SK-N-SH (cell line): Measurements from ENCODE around the gene PEX14. TPM values are rescaled to one million over a fixed set of nuclear protein-coding genes. Genes with fewer than 3 reads are reported as not detected.

Experiments
- CTCF ChIA-PET: fragments of 300-600, 350-600 bp; formaldehyde crosslinking; extraction: SDS; loops from one replicate; lab custom pipeline; 2021; lab: Yijun Ruan, JAX
- POLR2A ChIA-PET: fragments of 350-600 bp; sonication (Branson Sonifier 250); formaldehyde crosslinking; extraction: SDS; loops from one replicate; lab custom pipeline; 2020; ENCODE audit warnings: antibody characterized with exemption, inconsistent platforms; lab: Yijun Ruan, JAX
- DNase-seq: peaks from one replicate; pipeline ENCODE4 v3.0.0; 2012
- H2AFZ ChIP-seq: fragments of 200-600 bp; sonication (generic); 2 replicates; pipeline ENCODE4 v1.8.1; 2016; ENCODE audit warnings: antibody characterized with exemption, mild to moderate bottlenecking, low read depth
- H3F3A ChIP-seq: fragments of 200-600 bp; sonication (generic); replicated peaks from 2 replicates; pipeline ENCODE3; 2016; ENCODE audit warnings: antibody characterized with exemption, mild to moderate bottlenecking; ENCODE audit not compliant: insufficient read depth
- H3K27ac ChIP-seq, 2 experiments: fragments of 200-500 bp in 1 of 2; fragments of 200-600 bp in 1 of 2; sonication (Bioruptor generic) in 1 of 2; sonication (generic), shearing (Covaris generic) in 1 of 2; 2 replicates each; pipeline versions ENCODE4 v1.5.1 to v1.6.1; 2014 to 2016; ENCODE audit warnings: low read depth in 2 of 2, inconsistent platforms in 1 of 2, low read length in 1 of 2, mild to moderate bottlenecking in 1 of 2, mixed read lengths in 1 of 2
- H3K27me3 ChIP-seq: fragments of 200-600 bp; sonication (generic), shearing (Covaris generic); 2 replicates; pipeline ENCODE4 v1.6.1; 2016; ENCODE audit warnings: mixed run types; ENCODE audit not compliant: insufficient read depth
- H3K36me3 ChIP-seq, 2 experiments: fragments of 200-500 bp in 1 of 2; fragments of 200-600 bp in 1 of 2; sonication (Bioruptor generic) in 1 of 2; sonication (generic) in 1 of 2; replicated peaks in 1 of 2; 2 replicates each; pipeline versions ENCODE3 to v1.5.1; 2014 to 2016; ENCODE audit warnings: low read length in 1 of 2, mild to moderate bottlenecking in 1 of 2; ENCODE audit not compliant: insufficient read depth in 2 of 2, control insufficient read depth in 1 of 2
- H3K4me1 ChIP-seq, 2 experiments: fragments of 200-500 bp in 1 of 2; fragments of 200-600 bp in 1 of 2; sonication (Bioruptor generic) in 1 of 2; sonication (generic), shearing (Covaris generic) in 1 of 2; 2 replicates each; pipeline versions ENCODE4 v1.5.1 to v1.6.1; 2014 to 2016; ENCODE audit warnings: low read depth in 1 of 2, low read length in 1 of 2, mixed run types in 1 of 2; ENCODE audit not compliant: insufficient read depth in 2 of 2, control insufficient read depth in 1 of 2
- H3K4me2 ChIP-seq: fragments of 200-600 bp; sonication (generic), shearing (Covaris generic); 2 replicates; pipeline ENCODE4 v1.6.1; 2017; ENCODE audit warnings: mixed run types
- H3K4me3 ChIP-seq, 2 experiments: fragments of 200-500 bp in 1 of 2; fragments of 200-600 bp in 1 of 2; sonication (Bioruptor generic) in 1 of 2; sonication (generic), shearing (Covaris generic) in 1 of 2; 2 replicates each; pipeline versions ENCODE4 v1.5.1 to v1.8.1; 2014 to 2016; ENCODE audit warnings: low read depth in 2 of 2, inconsistent platforms in 1 of 2, low read length in 1 of 2, mild to moderate bottlenecking in 1 of 2, mixed read lengths in 1 of 2, moderate library complexity in 1 of 2
- H3K79me2 ChIP-seq: fragments of 200-600 bp; sonication (generic); 2 replicates; pipeline ENCODE4 v1.8.1; 2017; ENCODE audit warnings: mild to moderate bottlenecking; ENCODE audit not compliant: insufficient read depth
- H3K9ac ChIP-seq: fragments of 200-600 bp; sonication (generic); 2 replicates; pipeline ENCODE4 v1.6.1; 2017; ENCODE audit warnings: mixed run types
- H3K9me2 ChIP-seq: fragments of 200-600 bp; sonication (generic); 2 replicates; pipeline ENCODE4 v1.6.1; 2017; ENCODE audit warnings: mixed run types
- H3K9me3 ChIP-seq: fragments of 200-600 bp; sonication (generic); 2 replicates; pipeline ENCODE4 v1.6.1; 2017; ENCODE audit warnings: mixed run types, mild to moderate bottlenecking, moderate library complexity
- H4K20me1 ChIP-seq: fragments of 200-600 bp; sonication (generic); 2 replicates; pipeline ENCODE4 v1.6.1; 2017; ENCODE audit warnings: mild to moderate bottlenecking, mixed run types; ENCODE audit not compliant: insufficient read depth
- CHD2 ChIP-seq: fragments of 150-350 bp; IDR thresholded peaks from 2 replicates; pipeline ENCODE4 v1.6.1; 2018; ENCODE audit warnings: low read length; ENCODE audit not compliant: partially characterized antibody
- ELF1 ChIP-seq: IDR thresholded peaks from 2 replicates; pipeline ENCODE4 v1.4.0; 2012
- EZH2phosphoT487 ChIP-seq: fragments of 200-600 bp; sonication (generic); IDR thresholded peaks from 2 replicates; pipeline ENCODE4 v1.6.1; 2017; ENCODE audit warnings: low read depth, mixed run types, mild to moderate bottlenecking, antibody characterized with exemption, moderate library complexity, borderline replicate concordance
- FOSL2 ChIP-seq: IDR thresholded peaks from 2 replicates; pipeline ENCODE4 v1.4.0; 2012; ENCODE audit warnings: low read depth, mild to moderate bottlenecking, moderate library complexity, borderline replicate concordance
- IRF3 ChIP-seq: fragments of 150-350 bp; IDR thresholded peaks from 2 replicates; pipeline ENCODE4 v1.6.1; 2016; ENCODE audit warnings: mild to moderate bottlenecking, low read depth, low read length
- JUND ChIP-seq: IDR thresholded peaks from 2 replicates; pipeline ENCODE4 v1.4.0; 2012
- MEF2A ChIP-seq: IDR thresholded peaks from 2 replicates; pipeline ENCODE4 v1.4.0; 2012; ENCODE audit warnings: low read depth, borderline replicate concordance
- MXI1 ChIP-seq: IDR thresholded peaks from 2 replicates; pipeline ENCODE4 v1.6.1; 2012; ENCODE audit warnings: mild to moderate bottlenecking, low read depth, low read length, improper control_type of control experiment
- POLR2AphosphoS5 ChIP-seq: IDR thresholded peaks from 2 replicates; pipeline ENCODE4 v1.6.1; 2012; ENCODE audit warnings: low read depth, low read length
- RCOR1 ChIP-seq: fragments of 150-350 bp; IDR thresholded peaks from 2 replicates; pipeline ENCODE4 v1.6.1; 2017; ENCODE audit warnings: antibody characterized with exemption, low read length
- SMC3 ChIP-seq: IDR thresholded peaks from 2 replicates; pipeline ENCODE4 v1.6.1; 2012; ENCODE audit warnings: low read depth, low read length, improper control_type of control experiment
- TEAD4 ChIP-seq: IDR thresholded peaks from 2 replicates; pipeline ENCODE4 v1.4.0; 2012; ENCODE audit warnings: mild to moderate bottlenecking, borderline replicate concordance; ENCODE audit not compliant: insufficient read depth
- WGBS: methylation state at CpG from one replicate; pipeline ENCODE4 v1.1.6; 2017; ENCODE audit warnings: low lambda C conversion rate; 5-methylcytosine and 5-hydroxymethylcytosine counted together
- polyA plus RNA-seq, 3 experiments: library from polyadenylated mRNA; depleted of rRNA; stranded (reverse); fragments of >200 nt; gene quantifications; 2 replicates each; pipeline ENCODE4 v1.2.3, GENCODE V29; 2012
- TF ChIP-seq, protein P1 (sequence below): IDR thresholded peaks from 2 replicates; pipeline ENCODE4 v1.4.0; 2012; ENCODE audit warnings: low read depth, borderline replicate concordance
- TF ChIP-seq, protein P2 (sequence below): fragments of 150-350 bp; IDR thresholded peaks from 2 replicates; pipeline ENCODE4 v1.6.1; 2017; ENCODE audit warnings: antibody characterized with exemption, low read length, low read depth, borderline replicate concordance

The PEX14 gene
- polyA plus RNA-seq, 1 of the 3 experiments (the other 2 are of a cell fraction) = 36.2 TPM

- TF ChIP-seq IRF3 (no peak), FOSL2 (no peak), ELF1 (no peak), EZH2phosphoT487 (no peak), MEF2A (no peak), CHD2 (no peak), JUND (no peak)
- TF ChIP-seq, all 33 proteins: peak for 0
These were observed 89.3 kb downstream of the PEX14 start (continued) for GRCh38 chr1:10564063-10564462.

GRCh38 chr1:10569531-10569930 lies 94.8 kb downstream of the PEX14 start:
- Histone ChIP-seq H3F3A (no peaks in the 10 kb centered on the region), H3K9me2 (no peaks in the 10 kb centered on the region), H3K9me3 (no peaks in the 10 kb centered on the region), H3K4me1 (no peaks in the 10 kb centered on the region), H2AFZ (no peak overlapping the region), H4K20me1 (no peaks in the 10 kb centered on the region), H3K9ac (no peak overlapping the region), H3K79me2 (peaks cover 6% of the 10 kb centered on the region), H3K27ac (no peak overlapping the region), H3K27me3 (no peaks in the 10 kb centered on the region), H3K4me3 (no peak overlapping the region), H3K36me3 (peaks cover 0 to 2% of the 10 kb centered on the region in 2 experiments), H3K4me2 (no peak overlapping the region)
- TF ChIP-seq CHD2 = no peak
- TF ChIP-seq FOSL2 = no peak
- no peak for TF ChIP-seq RCOR1
- TF ChIP-seq POLR2AphosphoS5 = no peak
- no peak for TF ChIP-seq SMC3
- TF ChIP-seq, protein P1, sequence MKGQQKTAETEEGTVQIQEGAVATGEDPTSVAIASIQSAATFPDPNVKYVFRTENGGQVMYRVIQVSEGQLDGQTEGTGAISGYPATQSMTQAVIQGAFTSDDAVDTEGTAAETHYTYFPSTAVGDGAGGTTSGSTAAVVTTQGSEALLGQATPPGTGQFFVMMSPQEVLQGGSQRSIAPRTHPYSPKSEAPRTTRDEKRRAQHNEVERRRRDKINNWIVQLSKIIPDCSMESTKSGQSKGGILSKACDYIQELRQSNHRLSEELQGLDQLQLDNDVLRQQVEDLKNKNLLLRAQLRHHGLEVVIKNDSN = no peak
- TF ChIP-seq MXI1 = no peak
- TF ChIP-seq, protein P2, sequence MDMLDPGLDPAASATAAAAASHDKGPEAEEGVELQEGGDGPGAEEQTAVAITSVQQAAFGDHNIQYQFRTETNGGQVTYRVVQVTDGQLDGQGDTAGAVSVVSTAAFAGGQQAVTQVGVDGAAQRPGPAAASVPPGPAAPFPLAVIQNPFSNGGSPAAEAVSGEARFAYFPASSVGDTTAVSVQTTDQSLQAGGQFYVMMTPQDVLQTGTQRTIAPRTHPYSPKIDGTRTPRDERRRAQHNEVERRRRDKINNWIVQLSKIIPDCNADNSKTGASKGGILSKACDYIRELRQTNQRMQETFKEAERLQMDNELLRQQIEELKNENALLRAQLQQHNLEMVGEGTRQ = no peak
- no peak for TF ChIP-seq TEAD4
- POLR2A ChIA-PET = no interaction called here
- DNase-seq = no peak
- 94% methylated on average over 1 of the region's 1 CpG for WGBS
- CTCF ChIA-PET = interaction anchor here (0.8 to 0.9 kb wide), 2 partner anchors 35 to 1981 kb away, joined by 3 read pairs; no protein-coding TSS in a partner anchor
